ENCODE results near the gene HSPA12B.

- no peak for TF ChIP-seq CTCF (IDR thresholded peaks at IDR 0.05)
- TF ChIP-seq POLR2A (IDR thresholded peaks at IDR 0.05): no peak
Observed at GRCh38 chr20:3692706-3693294, 39.7 kb upstream of the HSPA12B start.

Measured in thyroid gland (tissue), 4 donors.